Testis (tissue), 2 donors: ENCODE data around the gene C11orf21.

ENCODE experiments used
- CTCF ChIP-seq, 3 experiments: fragments of 450-650 bp in 2 of 3; fragments of 200-600 bp in 1 of 3; sonication (generic) in 1 of 3; IDR thresholded peaks; one replicate each; pipeline ENCODE4 v1.5.1; 2016 to 2019; ENCODE audit warnings: antibody characterized with exemption in 3 of 3, mild to moderate bottlenecking in 2 of 3, moderate library complexity in 1 of 3
- POLR2A ChIP-seq: fragments of 450-650 bp; IDR thresholded peaks from one replicate; pipeline ENCODE4 v1.6.1; 2017; ENCODE audit warnings: antibody characterized with exemption, mild to moderate bottlenecking, moderate library complexity

- TF ChIP-seq CTCF (IDR thresholded peaks at IDR 0.05) (no peak), POLR2A (no peak)
Measured at GRCh38 chr11:2314136-2314524, 12.4 kb upstream of the C11orf21 start.
